HL-60 (cell line): ENCODE results near the gene CHRM5.

ENCODE experiments used
- DNase-seq, 2 experiments: peaks; one replicate each; pipeline ENCODE4 v3.0.0-alpha.2; 2010 to 2020; ENCODE audit warnings: low read depth in 1 of 2, low spot score in 1 of 2
- H3K27ac ChIP-seq: fragments of 250-450 bp; sonication (Bioruptor Pico); replicated peaks from 2 replicates; pipeline ENCODE4 v1.5.1; 2020; ENCODE audit warnings: mild to moderate bottlenecking, moderate library complexity
- H3K27me3 ChIP-seq: fragments of 250-450 bp; sonication (Bioruptor Pico); 2 replicates; pipeline ENCODE4 v1.5.1; 2021; ENCODE audit warnings: mild to moderate bottlenecking, moderate library complexity; ENCODE audit not compliant: insufficient read depth, poor library complexity, severe bottlenecking
- H3K4me3 ChIP-seq: replicated peaks from 2 replicates; pipeline ENCODE4 v1.5.1; 2011; ENCODE audit warnings: mild to moderate bottlenecking, control low read depth, low read length; ENCODE audit not compliant: insufficient read depth
- CTCF ChIP-seq: IDR thresholded peaks from one replicate; pipeline ENCODE4 v1.5.1; 2011; ENCODE audit warnings: low read length, control low read depth, inconsistent platforms; ENCODE audit not compliant: insufficient read depth
- GABPA ChIP-seq: IDR thresholded peaks from 2 replicates; pipeline ENCODE4 v1.6.1; 2012; ENCODE audit warnings: low read depth
- POLR2AphosphoS5 ChIP-seq: IDR thresholded peaks from 2 replicates; pipeline ENCODE4 v1.6.1; 2012; ENCODE audit warnings: low read depth
- SPI1 ChIP-seq: IDR thresholded peaks from 2 replicates; pipeline ENCODE4 v1.6.1; 2012; ENCODE audit warnings: low read depth, mild to moderate bottlenecking, borderline replicate concordance
- TF ChIP-seq, protein P1 (sequence below): IDR thresholded peaks from 2 replicates; pipeline ENCODE4 v1.6.1; 2012; ENCODE audit warnings: low read depth; ENCODE audit not compliant: insufficient replicate concordance

CHRM5 gene

DNA sequence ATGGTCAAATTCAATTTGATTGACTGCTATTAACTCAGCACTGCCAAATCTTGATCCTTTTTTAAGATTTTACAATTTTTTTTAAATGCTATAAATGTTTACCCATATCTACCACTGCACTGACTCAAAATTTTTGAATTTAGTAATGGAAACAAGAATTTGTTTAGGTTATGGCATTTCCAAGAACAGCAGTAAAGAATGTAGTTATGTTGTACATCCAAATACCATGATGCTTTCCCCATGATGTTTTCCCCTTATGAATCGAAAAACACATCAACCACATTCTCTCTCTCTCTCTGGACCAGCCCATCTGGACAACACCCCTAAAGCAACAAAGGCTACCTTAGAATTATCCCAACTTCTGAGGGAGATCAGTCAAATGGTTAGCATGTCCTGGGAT, 14.2 kb downstream of the CHRM5 start:
- H3K4me3 ChIP-seq, result no peak overlapping the region
- TF ChIP-seq GABPA (no peak), CTCF (no peak), SPI1 (no peak), POLR2AphosphoS5 (no peak)
- TF ChIP-seq, protein P1, sequence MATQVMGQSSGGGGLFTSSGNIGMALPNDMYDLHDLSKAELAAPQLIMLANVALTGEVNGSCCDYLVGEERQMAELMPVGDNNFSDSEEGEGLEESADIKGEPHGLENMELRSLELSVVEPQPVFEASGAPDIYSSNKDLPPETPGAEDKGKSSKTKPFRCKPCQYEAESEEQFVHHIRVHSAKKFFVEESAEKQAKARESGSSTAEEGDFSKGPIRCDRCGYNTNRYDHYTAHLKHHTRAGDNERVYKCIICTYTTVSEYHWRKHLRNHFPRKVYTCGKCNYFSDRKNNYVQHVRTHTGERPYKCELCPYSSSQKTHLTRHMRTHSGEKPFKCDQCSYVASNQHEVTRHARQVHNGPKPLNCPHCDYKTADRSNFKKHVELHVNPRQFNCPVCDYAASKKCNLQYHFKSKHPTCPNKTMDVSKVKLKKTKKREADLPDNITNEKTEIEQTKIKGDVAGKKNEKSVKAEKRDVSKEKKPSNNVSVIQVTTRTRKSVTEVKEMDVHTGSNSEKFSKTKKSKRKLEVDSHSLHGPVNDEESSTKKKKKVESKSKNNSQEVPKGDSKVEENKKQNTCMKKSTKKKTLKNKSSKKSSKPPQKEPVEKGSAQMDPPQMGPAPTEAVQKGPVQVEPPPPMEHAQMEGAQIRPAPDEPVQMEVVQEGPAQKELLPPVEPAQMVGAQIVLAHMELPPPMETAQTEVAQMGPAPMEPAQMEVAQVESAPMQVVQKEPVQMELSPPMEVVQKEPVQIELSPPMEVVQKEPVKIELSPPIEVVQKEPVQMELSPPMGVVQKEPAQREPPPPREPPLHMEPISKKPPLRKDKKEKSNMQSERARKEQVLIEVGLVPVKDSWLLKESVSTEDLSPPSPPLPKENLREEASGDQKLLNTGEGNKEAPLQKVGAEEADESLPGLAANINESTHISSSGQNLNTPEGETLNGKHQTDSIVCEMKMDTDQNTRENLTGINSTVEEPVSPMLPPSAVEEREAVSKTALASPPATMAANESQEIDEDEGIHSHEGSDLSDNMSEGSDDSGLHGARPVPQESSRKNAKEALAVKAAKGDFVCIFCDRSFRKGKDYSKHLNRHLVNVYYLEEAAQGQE, result no peak
- no peak for DNase-seq
- no peaks in the 10 kb centered on the region for H3K27me3 ChIP-seq
- H3K27ac ChIP-seq, result no peak overlapping the region

GRCh38 chr15:33985287-33985686, 17.0 kb downstream of the CHRM5 start:
- DNase-seq, result no peak
- Histone ChIP-seq H3K4me3 (no peak overlapping the region), H3K27ac (no peak overlapping the region), H3K27me3 (no peaks in the 10 kb centered on the region)
- no peak for TF ChIP-seq POLR2AphosphoS5
- TF ChIP-seq CTCF, result no peak
- TF ChIP-seq GABPA, result no peak

GRCh38 chr15:33985751-33986150, 17.5 kb downstream of the CHRM5 start:
- Histone ChIP-seq H3K4me3 (no peak overlapping the region), H3K27ac (no peak overlapping the region), H3K27me3 (no peaks in the 10 kb centered on the region)
- no peak for DNase-seq
- no peak for TF ChIP-seq CTCF
- no peak for TF ChIP-seq POLR2AphosphoS5
- no peak for TF ChIP-seq GABPA
- TF ChIP-seq, protein P1, result no peak

DNA sequence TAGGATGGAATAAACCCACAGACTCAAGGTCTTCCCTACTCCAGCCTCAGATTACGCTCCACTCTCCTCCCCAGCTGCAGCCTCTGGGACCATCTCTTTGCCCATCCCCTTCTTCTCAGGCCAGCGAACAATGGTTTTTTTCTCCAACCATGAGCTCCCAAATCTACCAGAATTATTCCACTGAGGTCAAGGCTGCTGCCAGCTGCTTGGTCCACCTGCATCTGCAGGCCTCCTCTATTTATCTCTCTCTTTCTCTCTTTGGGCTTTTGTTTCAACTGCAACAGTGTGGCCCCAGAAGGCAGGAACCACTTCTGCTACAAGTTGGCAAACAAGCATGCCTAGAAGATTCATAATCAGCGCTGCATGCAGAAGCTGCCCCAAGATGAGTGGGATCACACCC, 19.1 kb downstream of the CHRM5 start:
- Histone ChIP-seq H3K27ac (no peak overlapping the region), H3K4me3 (no peak overlapping the region), H3K27me3 (no peaks in the 10 kb centered on the region)
- no peak for TF ChIP-seq GABPA
- no peak for TF ChIP-seq CTCF
- no peak for TF ChIP-seq SPI1
- TF ChIP-seq POLR2AphosphoS5, result no peak
- TF ChIP-seq, protein P1, result no peak
- DNase-seq, result no peak
